BJ (cell line): ENCODE data around the gene TMEM120B. TPM values are rescaled to one million over a fixed set of nuclear protein-coding genes. Genes with fewer than 3 reads are reported as not detected.

Experiments
- CTCF ChIA-PET: fragments of 350-600 bp; formaldehyde crosslinking; extraction: SDS; loops from one replicate; lab custom pipeline; 2021; ENCODE audit warnings: antibody characterized with exemption, inconsistent platforms; lab: Yijun Ruan, JAX
- POLR2A ChIA-PET: fragments of 300-600 bp; sonication (Branson Sonifier 250); formaldehyde crosslinking; extraction: SDS; loops from one replicate; lab custom pipeline; 2021; ENCODE audit warnings: antibody characterized with exemption; lab: Charles Lee
- DNase-seq: peaks from one replicate; pipeline ENCODE4 v3.0.0-alpha.2; 2011; ENCODE audit warnings: low read depth
- H3K27me3 ChIP-seq: 2 replicates; pipeline ENCODE4 v1.6.0; 2011; ENCODE audit warnings: low read length; ENCODE audit not compliant: control insufficient read depth, insufficient read depth
- H3K36me3 ChIP-seq: 2 replicates; pipeline ENCODE4 v1.5.1; 2011; ENCODE audit warnings: low read length; ENCODE audit not compliant: control insufficient read depth, insufficient read depth
- H3K4me3 ChIP-seq: 2 replicates; pipeline ENCODE4 v1.5.1; 2011; ENCODE audit warnings: low read depth, mild to moderate bottlenecking, control low read depth, low read length
- polyA plus RNA-seq: library from polyadenylated mRNA; depleted of rRNA; stranded (reverse); fragments of >200 nt; gene quantifications from 2 replicates; pipeline ENCODE4 v1.2.3, GENCODE V29; 2011
- TF ChIP-seq, protein P1 (sequence below): IDR thresholded peaks from 2 replicates; pipeline ENCODE4 v1.5.1; 2011; ENCODE audit warnings: low read depth, mild to moderate bottlenecking, control low read depth, inconsistent platforms, low read length, moderate library complexity; ENCODE audit not compliant: insufficient read depth

TMEM120B gene
- polyA plus RNA-seq, 1 experiment: 11.4 TPM

DNA sequence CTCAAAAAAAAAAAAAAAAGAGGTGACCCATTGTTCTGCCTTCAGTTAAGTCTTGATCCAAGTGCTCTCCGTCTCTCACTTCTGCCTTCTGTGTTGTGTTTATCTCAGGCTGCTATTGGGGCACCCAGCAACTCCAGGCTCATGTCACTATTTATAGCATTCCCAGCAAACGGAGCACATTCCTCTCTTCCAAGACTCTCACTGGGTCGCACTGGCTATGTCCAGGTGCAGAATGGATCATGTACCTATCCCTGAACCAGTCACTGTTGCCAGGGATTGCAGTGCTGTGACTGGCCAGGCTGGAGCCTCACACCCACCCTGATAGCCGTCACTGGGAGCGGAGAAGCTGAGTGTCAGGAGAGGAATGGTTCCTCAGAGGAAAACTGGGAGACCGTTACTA, 49.7 kb downstream of the TMEM120B start:
- H3K27me3 ChIP-seq: no peaks in the 10 kb centered on the region
- H3K36me3 ChIP-seq: peaks cover 1% of the 10 kb centered on the region; the same call in 1 of the 2 replicates
- DNase-seq: no peak
- ChIA-PET POLR2A (interaction anchor here (0.5 kb wide), 1 partner anchor 1561 kb away, joined by 3 read pairs; the partner anchor contains the start of gene RPLP0), CTCF (interaction anchor here (1.3 to 1.8 kb wide), 2 partner anchors 9 to 32 kb away, joined by 4 to 6 read pairs; no protein-coding TSS in a partner anchor)
- H3K4me3 ChIP-seq: no peak overlapping the region
- TF ChIP-seq, protein P1, sequence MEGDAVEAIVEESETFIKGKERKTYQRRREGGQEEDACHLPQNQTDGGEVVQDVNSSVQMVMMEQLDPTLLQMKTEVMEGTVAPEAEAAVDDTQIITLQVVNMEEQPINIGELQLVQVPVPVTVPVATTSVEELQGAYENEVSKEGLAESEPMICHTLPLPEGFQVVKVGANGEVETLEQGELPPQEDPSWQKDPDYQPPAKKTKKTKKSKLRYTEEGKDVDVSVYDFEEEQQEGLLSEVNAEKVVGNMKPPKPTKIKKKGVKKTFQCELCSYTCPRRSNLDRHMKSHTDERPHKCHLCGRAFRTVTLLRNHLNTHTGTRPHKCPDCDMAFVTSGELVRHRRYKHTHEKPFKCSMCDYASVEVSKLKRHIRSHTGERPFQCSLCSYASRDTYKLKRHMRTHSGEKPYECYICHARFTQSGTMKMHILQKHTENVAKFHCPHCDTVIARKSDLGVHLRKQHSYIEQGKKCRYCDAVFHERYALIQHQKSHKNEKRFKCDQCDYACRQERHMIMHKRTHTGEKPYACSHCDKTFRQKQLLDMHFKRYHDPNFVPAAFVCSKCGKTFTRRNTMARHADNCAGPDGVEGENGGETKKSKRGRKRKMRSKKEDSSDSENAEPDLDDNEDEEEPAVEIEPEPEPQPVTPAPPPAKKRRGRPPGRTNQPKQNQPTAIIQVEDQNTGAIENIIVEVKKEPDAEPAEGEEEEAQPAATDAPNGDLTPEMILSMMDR: no peak

DNA sequence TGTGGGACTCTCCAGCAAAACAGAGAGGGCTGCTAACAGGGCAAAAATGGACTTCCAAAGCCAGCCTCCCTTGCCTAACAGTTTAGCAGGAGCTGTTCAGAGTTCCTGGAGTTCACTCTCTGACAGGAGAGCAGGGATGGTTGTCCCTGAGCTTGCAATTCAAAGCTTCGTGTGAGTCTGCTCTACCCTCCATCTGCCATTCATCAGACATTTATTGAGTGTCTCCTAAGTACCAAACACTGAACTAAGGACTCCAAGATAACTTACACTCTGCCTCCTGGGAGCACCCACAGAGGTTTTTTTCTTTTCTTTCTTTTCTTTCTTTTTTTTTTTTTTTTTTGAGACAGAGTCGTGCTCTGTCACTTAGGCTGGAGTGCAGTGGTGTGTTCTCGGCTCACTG, 52.3 kb downstream of the TMEM120B start:
- POLR2A ChIA-PET: no interaction called here
- TF ChIP-seq, protein P1: no peak
- no peak for DNase-seq
- CTCF ChIA-PET: interaction anchor here (2.3 to 3.3 kb wide), 3 partner anchors 9 to 67 kb away, joined by 10 to 20 read pairs (median 12); partner anchors contain the start of gene RHOF
- no peaks in the 10 kb centered on the region; the same call in 1 of the 2 replicates for H3K36me3 ChIP-seq
- no peaks in the 10 kb centered on the region for H3K27me3 ChIP-seq
- no peak overlapping the region for H3K4me3 ChIP-seq

DNA sequence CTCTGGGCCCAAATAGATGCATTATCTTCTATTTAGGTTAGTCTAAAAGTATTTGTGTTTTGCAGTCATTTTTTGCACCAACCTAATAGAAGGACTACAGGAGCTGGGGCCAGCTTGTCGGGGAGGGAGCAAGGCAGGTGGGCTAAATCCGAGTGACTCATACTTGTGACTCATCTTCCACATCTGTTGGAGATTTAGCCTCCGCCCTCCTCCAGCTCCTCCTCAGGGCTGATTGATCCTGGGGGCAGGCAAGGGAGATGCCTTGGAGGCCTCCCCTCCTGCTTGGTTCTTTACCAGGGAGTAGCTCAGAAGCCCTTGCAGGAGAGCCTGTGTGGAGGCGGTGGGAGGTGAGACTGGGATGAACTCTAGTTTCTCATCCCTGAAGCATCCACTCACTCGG, 53.0 kb downstream of the TMEM120B start:
- CTCF ChIA-PET: interaction anchor here (0.8 to 3.3 kb wide), 5 partner anchors 8 to 68 kb away, joined by 3 to 20 read pairs (median 10); partner anchors contain the start of gene RHOF
- Histone ChIP-seq H3K36me3 (no peaks in the 10 kb centered on the region; the same call in 1 of the 2 replicates), H3K4me3 (no peak overlapping the region), H3K27me3 (no peaks in the 10 kb centered on the region)
- POLR2A ChIA-PET: no interaction called here
- peak; percentile 70 for DNase-seq
- TF ChIP-seq, protein P1: no peak

DNA sequence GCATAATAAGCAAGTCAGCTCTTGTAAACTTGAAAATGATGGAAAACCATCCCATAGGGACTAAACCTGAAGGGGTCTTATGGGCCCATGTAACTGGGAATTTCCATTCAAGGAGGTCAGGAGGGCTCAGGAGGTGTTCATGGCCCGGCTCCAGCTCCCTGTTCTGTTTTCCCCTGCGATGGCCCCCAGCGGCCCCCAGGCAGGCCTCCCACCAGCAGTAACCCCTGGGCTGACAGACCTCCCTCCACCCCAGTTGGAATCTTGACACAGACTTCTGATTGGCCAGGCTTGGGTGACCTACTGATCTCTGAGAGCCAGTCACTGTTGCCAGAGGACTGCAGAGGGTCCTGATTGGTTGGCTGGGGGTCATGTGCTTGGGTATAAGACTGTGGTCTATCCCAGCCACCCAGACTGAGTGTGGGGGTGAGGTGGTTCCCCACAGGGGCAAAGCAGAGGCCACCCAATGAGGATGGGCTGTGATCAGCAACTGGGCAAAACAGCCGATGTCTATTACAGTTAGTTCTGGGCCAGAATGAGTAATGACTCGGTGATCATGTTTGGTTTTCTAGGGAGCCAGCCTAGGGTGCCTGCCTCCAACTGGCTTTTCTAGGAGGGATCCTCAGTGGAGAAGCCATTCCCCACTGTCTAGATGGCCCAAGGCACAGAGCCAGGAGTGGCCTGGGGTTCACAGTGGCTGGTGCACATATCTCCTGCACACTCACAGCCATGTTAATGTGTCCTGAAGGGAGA, 53.9 kb downstream of the TMEM120B start:
- no peak for DNase-seq
- Histone ChIP-seq H3K4me3 (no peak overlapping the region), H3K36me3 (no peaks in the 10 kb centered on the region; the same call in 1 of the 2 replicates), H3K27me3 (no peaks in the 10 kb centered on the region)
- ChIA-PET CTCF (interaction anchor here (0.8 to 3.2 kb wide), 5 partner anchors 10 to 28 kb away, joined by 3 to 17 read pairs (median 12); partner anchors contain the start of gene RHOF), POLR2A (no interaction called here)
- TF ChIP-seq, protein P1: no peak

DNA sequence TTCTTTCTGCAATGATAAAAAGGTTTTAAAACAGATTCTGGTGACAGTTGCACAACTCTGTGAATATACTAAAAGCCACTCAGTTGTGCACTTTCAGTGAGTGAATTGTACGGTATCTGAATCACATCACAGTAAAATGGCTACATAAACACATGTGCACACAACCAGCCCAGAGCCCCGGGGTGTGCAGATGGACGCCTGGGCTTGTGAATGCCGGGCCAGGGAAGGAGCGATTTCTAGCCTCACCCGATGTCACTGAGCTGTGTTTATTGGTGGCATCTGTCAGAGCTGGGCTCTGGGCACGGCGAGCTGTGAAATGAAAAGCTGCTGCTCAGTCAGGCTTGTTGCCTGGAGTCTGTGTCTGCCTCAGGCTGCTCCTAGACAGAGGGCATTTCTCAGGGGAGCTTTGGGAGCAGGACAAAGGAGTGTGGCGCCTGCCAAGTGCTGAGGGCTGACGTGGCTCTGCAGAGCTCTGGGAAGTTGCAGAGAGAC, 55.0 kb downstream of the TMEM120B start:
- H3K36me3 ChIP-seq: no peaks in the 10 kb centered on the region; the same call in 1 of the 2 replicates
- DNase-seq: no peak
- no peaks in the 10 kb centered on the region for H3K27me3 ChIP-seq
- TF ChIP-seq, protein P1: no peak
- ChIA-PET POLR2A (interaction anchor here (0.5 kb wide), 1 partner anchor 43 kb away, joined by 3 read pairs; no protein-coding TSS in a partner anchor), CTCF (interaction anchor here (0.6 to 2.0 kb wide), 7 partner anchors 9 to 76 kb away, joined by 3 to 17 read pairs (median 3); partner anchors contain the start of gene RHOF)
- 0 out of 2 replicates have a peak overlapping the region, but pooled peaks have one; percentile 7 for H3K4me3 ChIP-seq
